ENCODE measurements around the gene MYOM1.
"Not testable (repeated sequence)": the region's sequence is repeated elsewhere in the genome, so short reads cannot be mapped to it uniquely, and the experiment has no call there.

MYOM1 gene

DNA sequence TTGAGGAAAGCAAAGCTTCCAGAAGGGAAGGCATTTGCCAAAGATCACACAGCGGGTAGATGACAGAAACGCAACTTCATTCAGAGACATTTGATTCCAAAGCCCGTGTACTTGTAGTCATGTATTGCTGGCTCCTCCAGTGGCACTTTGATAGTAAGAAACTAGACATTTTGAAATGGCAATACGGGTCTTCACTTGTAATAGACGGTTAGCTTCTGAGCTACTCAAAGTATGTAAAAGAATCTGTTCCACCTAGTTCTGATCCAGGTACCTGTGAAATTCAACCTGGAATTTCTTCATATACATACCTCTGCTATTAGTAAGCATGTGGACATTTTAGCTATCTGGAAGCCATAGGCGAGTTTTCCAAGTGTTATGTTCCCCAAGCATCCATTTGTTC lies 1.7 kb upstream of the MYOM1 start:
- H3K36me3 ChIP-seq = no peaks in the 10 kb centered on the region
- no peaks in the 10 kb centered on the region for H3K9me3 ChIP-seq
- H3K27me3 ChIP-seq = no peaks in the 10 kb centered on the region
- no peak for TF ChIP-seq Cebpa-rat (IDR thresholded peaks at IDR 0.05)
- no peak overlapping the region for H3K4me2 ChIP-seq
- peaks cover 5% of the 10 kb centered on the region; the same call in 1 of the 2 replicates for H3K4me1 ChIP-seq
- no peak overlapping the region for H3K4me3 ChIP-seq
- no peaks in the 10 kb centered on the region for H4K20me1 ChIP-seq
- H3K27ac ChIP-seq = no peak overlapping the region
- H3K9ac ChIP-seq = no peak overlapping the region

DNA sequence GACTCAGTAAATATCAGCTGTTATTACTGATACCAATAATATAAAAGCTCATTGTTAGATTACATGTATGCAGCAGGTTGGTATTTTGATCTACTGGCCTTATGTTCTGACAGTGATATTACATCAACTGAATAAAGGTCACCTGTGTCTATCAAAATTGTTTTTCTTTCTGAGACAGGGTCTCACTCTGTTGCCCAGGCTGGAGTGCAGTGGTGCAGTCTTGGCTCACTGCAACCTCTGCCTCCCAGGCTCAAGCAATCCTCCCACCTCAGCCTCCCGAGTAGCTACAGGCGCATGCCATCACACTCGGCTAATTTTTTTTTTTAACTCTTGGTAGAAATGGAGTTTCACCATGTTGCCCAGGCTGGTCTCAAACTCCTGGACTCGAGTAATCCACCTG lies 1.1 kb upstream of the MYOM1 start:
- not testable (repeated sequence) for H3K4me3 ChIP-seq, H3K9ac ChIP-seq, H4K20me1 ChIP-seq, H3K4me2 ChIP-seq, H3K9me3 ChIP-seq, H3K27me3 ChIP-seq, H3K4me1 ChIP-seq, H3K36me3 ChIP-seq, H3K27ac ChIP-seq

- H3K9ac ChIP-seq = no peak overlapping the region
- no peak overlapping the region for H3K4me2 ChIP-seq
- TF ChIP-seq Cebpa-rat (IDR thresholded peaks at IDR 0.05) = no peak
- H4K20me1 ChIP-seq = no peaks in the 10 kb centered on the region
- H3K27ac ChIP-seq = no peak overlapping the region
- peaks cover 5% of the 10 kb centered on the region; the same call in 1 of the 2 replicates for H3K4me1 ChIP-seq
- H3K9me3 ChIP-seq = 0 out of 2 replicates have a peak, but pooled peaks cover 8% of the 10 kb centered on the region
- H3K27me3 ChIP-seq = no peaks in the 10 kb centered on the region
- no peak overlapping the region for H3K4me3 ChIP-seq
- no peaks in the 10 kb centered on the region for H3K36me3 ChIP-seq
These were observed 532 bp downstream of the MYOM1 start for GRCh38 chr18:3219241-3219630.

DNA sequence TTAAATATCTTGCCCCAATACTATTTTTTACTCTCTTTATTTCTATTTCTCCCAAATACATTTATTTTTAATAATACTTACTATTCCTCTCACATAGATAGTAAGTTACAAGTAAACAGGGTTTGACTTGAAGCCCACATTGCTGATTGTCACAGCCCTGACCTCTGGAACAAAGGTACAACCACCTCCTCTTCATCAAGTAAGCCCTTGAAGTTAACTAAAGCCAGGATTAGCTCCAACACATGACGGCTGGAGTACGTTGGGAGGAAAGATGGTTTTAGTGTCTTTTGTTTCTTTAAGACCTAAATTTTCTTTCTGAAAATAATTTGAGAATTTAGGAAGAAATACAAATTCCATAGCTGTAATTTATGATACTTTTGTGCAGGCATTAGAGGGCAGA lies 949 bp downstream of the MYOM1 start:
- Histone ChIP-seq H3K36me3 (no peaks in the 10 kb centered on the region), H4K20me1 (no peaks in the 10 kb centered on the region), H3K27me3 (no peaks in the 10 kb centered on the region), H3K9me3 (0 out of 2 replicates have a peak, but pooled peaks cover 9% of the 10 kb centered on the region), H3K27ac (no peak overlapping the region), H3K4me1 (peaks cover 5% of the 10 kb centered on the region; the same call in 1 of the 2 replicates), H3K4me3 (no peak overlapping the region), H3K4me2 (no peak overlapping the region), H3K9ac (no peak overlapping the region)
- no peak for TF ChIP-seq Cebpa-rat (IDR thresholded peaks at IDR 0.05)

DNA sequence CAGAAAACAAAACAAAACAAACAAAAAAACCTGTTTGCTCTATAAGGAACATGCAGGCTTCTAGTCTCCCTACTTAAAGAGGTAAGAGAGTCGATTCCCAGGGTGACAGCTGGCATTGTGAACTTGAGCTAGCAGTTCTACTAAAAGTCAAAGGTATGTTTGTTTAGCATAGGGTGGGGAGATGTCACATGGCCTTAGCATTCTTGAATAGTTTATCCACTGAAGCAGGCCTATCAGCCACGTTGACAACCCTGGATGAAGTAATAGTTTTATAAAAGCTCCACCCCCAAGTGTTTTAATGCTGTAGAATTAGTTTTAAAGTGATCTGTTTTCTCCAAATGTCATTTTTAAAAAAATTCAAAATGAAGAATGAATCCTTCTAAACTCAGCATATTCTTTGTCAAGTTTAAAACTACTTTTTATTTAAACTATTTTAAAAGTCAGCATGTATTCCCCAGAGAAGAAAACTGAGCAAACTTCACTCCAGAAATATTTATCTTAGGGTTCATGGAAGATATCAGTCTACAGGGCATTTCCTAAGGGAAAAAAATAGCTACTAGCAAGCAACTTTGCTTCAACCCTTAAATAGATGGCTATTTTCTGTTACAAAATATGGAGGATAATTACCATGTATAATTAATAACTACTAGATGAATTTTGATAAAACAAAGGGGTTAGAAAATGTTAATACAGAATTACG lies 1.7 kb downstream of the MYOM1 start:
- H3K27ac ChIP-seq = no peak overlapping the region
- H3K4me3 ChIP-seq = no peak overlapping the region
- no peak overlapping the region for H3K9ac ChIP-seq
- no peaks in the 10 kb centered on the region for H4K20me1 ChIP-seq
- H3K4me2 ChIP-seq = no peak overlapping the region
- H3K4me1 ChIP-seq = peaks cover 12% of the 10 kb centered on the region
- 0 out of 2 replicates have a peak, but pooled peaks cover 9% of the 10 kb centered on the region for H3K9me3 ChIP-seq
- H3K36me3 ChIP-seq = no peaks in the 10 kb centered on the region
- no peak for TF ChIP-seq Cebpa-rat (IDR thresholded peaks at IDR 0.05)
- no peaks in the 10 kb centered on the region for H3K27me3 ChIP-seq

GRCh38 chr18:3216987-3217386 lies 2.8 kb downstream of the MYOM1 start:
- no peaks in the 10 kb centered on the region for H4K20me1 ChIP-seq
- 0 out of 2 replicates have a peak, but pooled peaks cover 9% of the 10 kb centered on the region for H3K9me3 ChIP-seq
- no peak overlapping the region for H3K4me3 ChIP-seq
- H3K27ac ChIP-seq = no peak overlapping the region
- H3K4me2 ChIP-seq = no peak overlapping the region
- no peak for TF ChIP-seq Cebpa-rat (IDR thresholded peaks at IDR 0.05)
- peaks cover 16% of the 10 kb centered on the region for H3K4me1 ChIP-seq
- H3K9ac ChIP-seq = no peak overlapping the region
- H3K36me3 ChIP-seq = no peaks in the 10 kb centered on the region
- H3K27me3 ChIP-seq = no peaks in the 10 kb centered on the region

- no peak overlapping the region for H3K4me2 ChIP-seq
- no peak for TF ChIP-seq Cebpa-rat (IDR thresholded peaks at IDR 0.05)
- H3K27me3 ChIP-seq = no peaks in the 10 kb centered on the region
- no peaks in the 10 kb centered on the region for H4K20me1 ChIP-seq
- no peak overlapping the region for H3K27ac ChIP-seq
- H3K36me3 ChIP-seq = no peaks in the 10 kb centered on the region
- H3K4me1 ChIP-seq = peaks cover 15% of the 10 kb centered on the region
- H3K4me3 ChIP-seq = no peak overlapping the region
- 0 out of 2 replicates have a peak, but pooled peaks cover 9% of the 10 kb centered on the region for H3K9me3 ChIP-seq
- H3K9ac ChIP-seq = no peak overlapping the region
These were observed 4.7 kb downstream of the MYOM1 start for GRCh38 chr18:3214855-3215637.

DNA sequence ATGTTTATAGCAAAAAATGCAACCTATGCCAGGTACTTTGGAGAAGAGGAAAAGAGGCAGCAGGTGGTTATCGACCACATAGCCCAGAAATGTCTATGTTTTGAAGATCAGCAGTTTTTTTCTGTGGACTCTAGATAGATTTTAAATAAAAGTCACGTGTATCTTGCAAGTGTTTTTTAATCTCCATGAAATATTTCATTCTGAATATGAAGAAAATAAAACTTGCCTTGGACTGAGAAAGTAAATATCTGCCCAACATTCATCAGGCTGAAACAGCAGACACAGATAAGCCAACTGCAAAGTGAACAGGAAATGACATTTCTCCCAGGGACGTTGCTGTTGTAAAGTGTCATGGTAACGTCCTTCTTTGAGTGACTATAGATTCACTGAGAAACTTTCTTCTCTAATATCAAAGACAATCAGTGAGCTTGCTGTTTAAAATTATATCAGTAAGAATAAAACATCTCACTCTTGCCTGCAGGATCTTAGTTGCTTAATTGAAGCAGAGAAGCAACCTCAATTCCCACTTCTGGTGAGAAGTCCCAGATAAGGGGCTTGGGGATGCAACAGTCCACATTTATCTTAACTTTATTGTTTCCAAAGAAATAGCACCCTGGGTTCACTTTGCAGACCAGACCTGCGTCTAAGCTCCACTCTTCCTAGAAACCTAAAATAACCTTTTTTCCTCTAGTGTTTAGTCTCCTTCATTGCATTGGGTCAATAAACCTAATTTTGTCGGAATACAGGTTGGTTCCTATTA lies 6.3 kb downstream of the MYOM1 start:
- Histone ChIP-seq H3K27ac (no peak overlapping the region), H4K20me1 (no peaks in the 10 kb centered on the region), H3K4me1 (peaks cover 11% of the 10 kb centered on the region), H3K4me2 (peak overlapping the region; percentile 29), H3K36me3 (no peaks in the 10 kb centered on the region), H3K9ac (no peak overlapping the region), H3K9me3 (0 out of 2 replicates have a peak, but pooled peaks cover 9% of the 10 kb centered on the region), H3K4me3 (no peak overlapping the region), H3K27me3 (no peaks in the 10 kb centered on the region)
- TF ChIP-seq Cebpa-rat (IDR thresholded peaks at IDR 0.05) = no peak

- peak overlapping the region; percentile 29; the same call in 1 of the 2 replicates for H3K4me2 ChIP-seq
These were observed 7.1 kb downstream of the MYOM1 start for GRCh38 chr18:3212657-3213056.

More at GRCh38 chr18:3212657-3213056, 7.1 kb downstream of the MYOM1 start:
- Histone ChIP-seq H3K9ac (no peak overlapping the region), H3K36me3 (no peaks in the 10 kb centered on the region), H3K4me3 (no peak overlapping the region), H3K9me3 (0 out of 2 replicates have a peak, but pooled peaks cover 9% of the 10 kb centered on the region), H4K20me1 (no peaks in the 10 kb centered on the region), H3K4me1 (peaks cover 11% of the 10 kb centered on the region), H3K27me3 (no peaks in the 10 kb centered on the region; the same call in 1 of the 2 replicates), H3K27ac (no peak overlapping the region)
- TF ChIP-seq Cebpa-rat (IDR thresholded peaks at IDR 0.05) = no peak
